HG02884 (cell line): ENCODE data around the gene DHX15.
"Not testable (repeated sequence)": the region's sequence is repeated elsewhere in the genome, so short reads cannot be mapped to it uniquely, and the experiment has no call there.

ENCODE experiments used
- ATAC-seq: cut with Tn5 transposase; IDR thresholded peaks from one replicate; pipeline ENCODE4 v1.9.1; 2021; ENCODE audit warnings: mild to moderate bottlenecking, moderate library complexity; ENCODE audit not compliant: unreplicated experiment

Gene DHX15

DNA sequence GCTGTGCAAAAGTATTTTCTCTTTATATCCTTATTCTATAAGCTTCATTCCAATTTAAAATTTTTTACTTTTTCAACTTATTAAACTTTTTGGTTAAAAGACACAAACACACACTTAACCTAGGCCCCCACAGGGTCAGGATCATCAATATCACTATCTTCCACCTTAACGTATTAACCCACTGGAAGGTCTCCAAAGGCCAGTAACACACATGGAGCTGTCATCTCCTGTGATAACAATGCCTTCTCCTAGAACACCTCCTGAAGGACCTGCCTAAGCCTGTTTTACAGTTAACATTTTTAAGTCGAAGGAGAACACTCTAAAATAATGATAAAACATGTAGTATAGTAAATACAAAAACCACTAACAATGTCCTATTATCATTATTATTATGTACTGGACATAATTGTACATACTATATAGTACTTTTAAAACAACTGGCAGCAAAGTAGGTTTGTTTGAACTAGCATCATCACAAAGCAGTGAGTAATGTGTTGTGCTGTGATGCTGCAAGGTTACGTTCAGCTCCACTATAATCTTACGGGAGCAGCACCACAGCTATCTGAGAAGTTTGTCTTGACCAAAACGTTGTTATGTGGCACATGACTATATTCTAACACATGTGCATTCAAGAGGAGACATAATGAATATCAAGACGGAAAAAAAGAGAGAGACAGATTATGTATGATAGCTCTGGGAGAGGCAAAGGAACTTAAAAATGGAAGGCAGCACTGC lies 33.7 kb downstream of the DHX15 start:
- ATAC-seq: no peak

DNA sequence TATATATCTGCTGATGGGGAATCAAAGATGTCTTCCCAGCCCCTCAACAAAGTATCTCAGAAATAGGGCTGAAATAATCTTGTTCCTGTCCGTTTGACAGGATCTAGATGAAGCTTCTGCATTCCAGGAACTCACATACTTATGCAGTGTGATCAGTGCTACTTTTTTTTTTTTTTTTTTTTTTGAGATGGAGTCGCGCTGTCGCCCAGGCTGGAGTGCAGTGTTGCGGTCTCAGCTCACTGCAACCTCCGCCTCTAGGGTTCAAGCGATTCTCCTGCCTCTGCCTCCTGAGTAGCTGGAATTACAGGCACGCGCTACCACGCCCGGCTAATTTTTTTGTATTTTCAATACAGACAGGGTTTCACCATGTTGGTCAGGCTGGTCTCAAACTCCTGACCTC lies 36.4 kb downstream of the DHX15 start:
- no peak for ATAC-seq

DNA sequence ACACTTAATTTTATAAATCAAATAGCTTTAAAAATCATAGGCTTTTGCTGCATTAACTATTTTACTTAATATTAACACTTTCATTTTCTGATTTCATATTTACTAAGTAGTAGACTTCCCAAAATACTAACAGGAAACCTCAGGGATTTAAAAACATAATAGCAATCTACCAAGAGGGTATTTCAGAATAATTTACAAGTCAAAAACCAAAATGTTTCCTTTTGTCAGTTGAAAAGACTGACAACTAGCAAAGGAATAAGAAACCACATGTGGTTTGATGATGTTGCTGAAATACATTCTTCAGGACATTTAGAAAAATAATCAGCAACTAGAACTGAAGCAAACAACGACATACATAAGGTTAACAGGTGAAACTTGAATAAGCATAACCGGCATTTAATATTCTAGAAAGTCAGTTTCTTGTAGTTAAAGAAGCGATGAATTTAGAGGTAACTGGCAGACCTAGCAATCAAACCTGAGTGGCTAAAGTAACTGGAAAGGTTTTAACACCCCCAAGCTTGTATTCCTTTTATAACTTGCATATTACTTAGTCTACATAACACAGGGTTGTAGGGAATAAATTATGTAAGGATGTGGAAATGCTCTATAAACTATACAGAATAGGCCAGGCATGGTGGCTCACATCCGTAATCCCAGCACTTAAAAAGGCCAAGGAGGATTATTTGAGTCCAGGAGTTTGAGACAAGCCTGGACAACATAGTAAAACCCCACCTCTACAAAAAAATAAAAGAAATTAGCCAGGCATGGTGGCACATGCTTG lies 40.0 kb downstream of the DHX15 start:
- no peak for ATAC-seq

DNA sequence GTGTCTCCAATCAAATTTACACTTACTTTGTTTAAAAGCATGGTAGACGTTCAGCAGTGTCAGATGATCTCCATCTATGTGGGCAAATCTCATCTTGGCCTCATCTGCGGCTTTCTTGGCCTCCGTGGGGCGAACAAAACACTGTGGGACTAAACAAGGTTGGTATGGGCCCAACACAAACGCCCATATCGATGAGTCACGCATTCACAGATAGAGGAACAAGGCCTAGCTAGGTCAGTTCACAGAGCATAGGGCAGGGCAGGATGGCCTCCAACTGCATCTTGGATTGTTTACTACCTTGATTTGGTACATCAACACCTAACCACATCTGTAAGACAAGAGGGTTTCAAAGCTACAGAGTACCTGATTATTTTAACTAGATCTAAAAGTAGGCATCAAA lies 47.3 kb downstream of the DHX15 start:
- no peak for ATAC-seq

DNA sequence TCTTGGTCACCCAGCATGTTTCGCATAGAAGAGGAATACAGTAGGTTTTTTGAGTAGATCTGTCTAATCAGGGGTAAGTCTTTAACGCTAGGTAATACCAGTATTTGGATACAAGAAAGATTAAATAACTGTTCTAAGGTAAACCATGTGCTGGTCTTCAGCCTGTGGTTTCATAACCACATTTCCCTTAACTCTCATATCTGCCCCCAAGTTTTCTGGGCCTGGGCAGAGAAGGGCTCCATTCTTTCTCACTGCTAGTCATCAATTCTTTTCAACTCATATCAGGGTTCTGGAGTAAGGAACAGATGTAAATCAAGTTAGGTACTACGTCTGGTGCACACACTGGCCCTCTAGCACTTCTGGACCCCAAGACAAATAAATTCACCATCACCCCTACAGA lies 49.0 kb downstream of the DHX15 start:
- ATAC-seq: no peak

- no peak for ATAC-seq
Observed at GRCh38 chr4:24533364-24533763, 51.0 kb downstream of the DHX15 start.

DNA sequence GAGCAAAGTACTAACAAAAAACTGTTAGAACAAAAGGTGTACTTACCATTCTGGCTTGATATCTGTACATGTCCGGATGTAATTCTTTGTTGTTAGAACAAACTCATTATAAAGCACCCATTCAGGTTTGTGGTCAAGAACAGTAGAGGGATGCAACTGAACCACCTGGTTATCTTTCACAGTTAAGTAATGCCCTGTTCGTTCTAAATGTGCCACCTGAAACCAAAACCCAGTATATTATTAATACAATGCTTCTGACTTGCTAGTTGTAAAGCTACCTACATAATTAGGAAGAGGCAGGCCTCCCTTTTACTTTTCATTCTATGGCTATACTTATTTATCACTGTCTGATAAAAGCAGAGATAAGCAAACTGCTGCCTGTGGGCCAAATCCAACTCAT lies 54.8 kb downstream of the DHX15 start:
- no peak for ATAC-seq

GRCh38 chr4:24527371-24527770 lies 57.0 kb downstream of the DHX15 start:
- ATAC-seq: no peak

DNA sequence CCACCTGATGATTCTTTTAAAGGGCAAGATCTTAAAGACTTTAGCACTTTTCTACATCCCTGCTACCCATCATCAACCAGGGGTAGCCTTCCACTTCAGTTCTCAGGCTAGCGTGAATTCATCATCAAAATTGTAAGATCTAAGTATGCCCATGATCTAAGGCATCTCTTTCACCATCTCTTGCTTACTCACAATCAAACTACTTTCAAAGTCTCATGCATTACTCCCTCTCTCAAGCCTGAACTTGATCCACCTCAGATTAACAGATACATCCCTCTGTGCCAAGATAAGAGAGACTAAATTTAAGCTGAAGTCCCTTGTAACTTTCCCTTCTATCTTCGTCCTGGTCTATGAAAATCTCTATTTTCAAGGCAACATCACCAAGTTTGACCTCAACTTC lies 62.8 kb downstream of the DHX15 start:
- no peak for ATAC-seq

- no peak for ATAC-seq
Observed at GRCh38 chr4:24519649-24520048, 64.7 kb downstream of the DHX15 start.

DNA sequence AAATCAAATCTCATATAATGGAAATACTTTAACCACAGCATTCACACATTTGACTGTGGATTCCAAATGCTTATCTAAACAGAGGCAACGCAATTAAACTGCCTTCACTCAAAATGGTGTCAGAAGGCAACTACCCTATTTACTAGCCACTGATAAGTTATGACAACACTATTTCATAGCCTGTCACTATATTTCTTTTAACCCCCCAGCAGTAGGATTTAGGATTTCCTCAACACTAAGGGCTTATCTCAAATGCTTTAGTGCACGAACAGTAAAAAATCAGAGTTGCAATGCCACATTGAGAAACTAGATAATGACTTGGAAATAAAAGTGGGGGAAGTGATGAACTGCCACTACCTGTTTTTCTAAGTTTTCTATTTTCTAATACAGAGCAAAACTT lies 66.7 kb downstream of the DHX15 start:
- ATAC-seq: no peak

- ATAC-seq: no peak
Observed at GRCh38 chr4:24516926-24517325, 67.4 kb downstream of the DHX15 start.

DNA sequence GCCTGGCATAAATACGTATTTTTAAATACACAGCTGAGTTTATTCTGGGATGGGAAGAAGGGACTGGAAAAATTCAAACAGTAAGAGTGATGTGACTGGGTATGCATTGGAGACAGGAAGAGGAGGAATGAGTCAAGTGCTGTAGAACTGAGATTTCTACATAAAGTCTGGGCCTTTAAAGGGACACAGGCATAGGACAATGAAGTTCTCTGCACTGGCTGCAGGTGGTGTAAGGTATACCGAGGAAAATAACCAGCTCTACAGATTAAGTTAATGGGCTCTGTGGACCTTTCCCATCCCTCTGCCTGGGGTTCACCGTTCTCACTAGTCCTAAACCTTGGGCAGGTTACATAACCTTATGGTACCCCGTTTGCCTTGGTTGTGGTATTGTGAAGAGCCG lies 68.7 kb downstream of the DHX15 start:
- ATAC-seq: no peak

GRCh38 chr4:24514808-24515207 lies 69.5 kb downstream of the DHX15 start:
- ATAC-seq: no peak

GRCh38 chr4:24513718-24514117 lies 70.6 kb downstream of the DHX15 start:
- no peak for ATAC-seq

- ATAC-seq: no peak
Observed at GRCh38 chr4:24511371-24512063, 72.8 kb downstream of the DHX15 start.

DNA sequence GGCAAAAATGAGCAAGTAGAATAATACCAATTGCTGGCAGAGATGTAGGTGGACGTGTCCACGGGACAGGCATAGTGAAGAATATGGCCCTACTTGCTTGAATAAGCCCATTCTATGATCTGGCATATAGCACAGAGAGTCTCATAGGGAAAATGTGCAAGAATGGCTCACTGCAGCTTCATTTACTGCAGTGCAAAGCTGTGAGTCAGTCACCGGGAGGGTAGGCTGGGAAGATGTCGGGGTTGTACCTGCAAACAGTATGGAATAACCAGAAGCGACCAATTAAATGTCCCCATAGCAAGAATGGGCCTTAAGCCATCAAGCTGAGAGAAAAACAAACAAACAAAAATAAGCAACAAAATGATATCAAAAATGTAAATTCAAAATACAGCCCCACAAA lies 74.3 kb downstream of the DHX15 start:
- no peak for ATAC-seq

DNA sequence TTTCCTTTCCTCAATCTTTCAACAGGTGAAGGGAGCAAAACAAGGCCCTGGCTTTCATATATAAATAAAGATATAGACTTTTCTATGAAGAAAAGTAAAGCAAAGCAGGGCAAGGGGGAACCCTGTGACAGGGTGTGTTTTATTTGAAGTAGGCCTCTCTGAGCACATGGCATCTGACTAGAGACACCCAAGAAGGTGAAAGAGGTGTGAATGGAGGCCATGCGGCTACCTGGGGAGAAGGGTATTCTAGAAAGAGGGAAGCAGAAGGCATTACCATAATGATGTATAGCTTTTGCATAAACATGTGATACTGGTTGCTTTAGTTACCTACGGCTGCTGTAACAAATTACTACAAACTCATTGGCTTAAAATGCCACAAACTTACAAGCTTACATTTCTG lies 75.8 kb downstream of the DHX15 start:
- no peak for ATAC-seq

GRCh38 chr4:24507439-24507838 lies 76.9 kb downstream of the DHX15 start:
- ATAC-seq: no peak

DNA sequence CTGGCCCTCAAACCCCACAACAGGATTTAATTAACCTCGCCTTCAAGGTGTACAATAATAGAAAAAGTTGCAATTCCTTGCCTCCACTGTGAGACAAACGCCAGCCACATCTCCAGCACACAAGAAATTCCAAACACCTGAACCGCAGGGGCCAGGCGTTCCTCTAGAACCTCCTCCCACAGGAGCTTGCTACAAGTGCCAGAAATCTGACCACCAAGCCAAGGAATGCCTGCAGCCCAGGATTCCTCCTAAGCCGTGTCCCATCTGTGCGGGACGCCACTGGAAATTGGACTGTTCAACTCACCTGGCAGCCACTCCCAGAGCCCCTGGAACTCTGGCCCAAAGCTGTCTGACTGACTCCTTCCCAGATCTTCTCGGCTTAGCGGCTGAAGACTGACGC lies 81.3 kb downstream of the DHX15 start:
- ATAC-seq: not testable (repeated sequence)

DNA sequence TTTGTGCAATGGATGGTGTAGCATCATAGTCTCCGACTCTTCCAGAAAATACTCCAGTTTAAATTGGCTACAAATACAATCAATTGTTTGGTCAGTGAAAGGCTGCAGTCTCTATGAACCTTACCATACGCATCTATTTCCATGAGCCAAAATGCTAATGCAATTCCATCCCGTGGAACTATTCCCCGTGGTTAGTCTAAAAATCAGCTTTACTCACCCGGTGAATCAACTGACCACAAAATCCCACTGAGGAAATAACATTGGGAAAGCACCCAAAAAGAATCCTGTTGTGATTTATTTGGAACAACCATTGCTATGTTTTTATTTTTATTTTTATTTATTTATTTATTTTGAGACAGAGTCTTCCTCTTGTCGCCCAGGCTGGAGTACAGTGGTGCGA lies 87.1 kb downstream of the DHX15 start:
- no peak for ATAC-seq

GRCh38 chr4:24496597-24496996 lies 87.8 kb downstream of the DHX15 start:
- ATAC-seq: no peak
